HepG2 (cell line): ENCODE measurements around the gene HAGHL.

Experiments used
- CHD4 ChIP-seq: fragments of 200-600 bp; sonication (generic); IDR thresholded peaks from 2 replicates; pipeline ENCODE4 v1.7.0; 2017; ENCODE audit warnings: mild to moderate bottlenecking, low read length, borderline replicate concordance
- ELF3 ChIP-seq: IDR thresholded peaks from 2 replicates; pipeline ENCODE4 v1.6.1; 2016; ENCODE audit warnings: missing genetic modification reagents, missing compliant biosample characterization
- ZFP41 ChIP-seq: sonication (generic); formaldehyde crosslinking; IDR thresholded peaks from 2 replicates; pipeline ENCODE4 v1.4.0; 2020; ENCODE audit warnings: mild to moderate bottlenecking, missing genetic modification reagents, borderline replicate concordance
- ZNF24 ChIP-seq: fragments of 450-650 bp; IDR thresholded peaks from 2 replicates; pipeline ENCODE4 v1.6.1; 2017; ENCODE audit warnings: antibody characterized with exemption, mild to moderate bottlenecking

GRCh38 chr16:717450-718245 is 9.3 kb upstream of the HAGHL start:
- no peak for TF ChIP-seq CHD4
- no peak for TF ChIP-seq ZNF24
- no peak for TF ChIP-seq ELF3
- no peak for TF ChIP-seq ZFP41 (CRISPR knock-in tag)
